HG02938 (cell line): Measurements from ENCODE around the gene OR8J1.
"Not testable (repeated sequence)": the region's sequence is repeated elsewhere in the genome, so short reads cannot be mapped to it uniquely, and the experiment has no call there.

Source experiments
- ATAC-seq: cut with Tn5 transposase; IDR thresholded peaks from one replicate; pipeline ENCODE4 v1.9.1; 2021; ENCODE audit warnings: mild to moderate bottlenecking, moderate library complexity; ENCODE audit not compliant: unreplicated experiment

The OR8J1 gene

GRCh38 chr11:56353991-56354390, at the start of gene OR8J1:
TSS of gene OR8J1 (plus strand) at chr11:56354291. CDS start at chr11:56360247, 5,956 bp downstream.
- no peak for ATAC-seq

- no peak for ATAC-seq
Measured at GRCh38 chr11:56307836-56308235, 46.3 kb upstream of the OR8J1 start.

- no peak for ATAC-seq
Measured at GRCh38 chr11:56314844-56315243, 39.2 kb upstream of the OR8J1 start, which contains the start of gene OR8K3. TSS of gene OR8K3 (plus strand) at chr11:56315144. CDS start at chr11:56318307, 3,163 bp downstream.

- no peak for ATAC-seq
Measured at GRCh38 chr11:56331861-56332491, 22.1 kb upstream of the OR8J1 start.

- no peak for ATAC-seq
Measured at GRCh38 chr11:56333156-56333555, 20.9 kb upstream of the OR8J1 start.

GRCh38 chr11:56340289-56340688, 13.8 kb upstream of the OR8J1 start:
- no peak for ATAC-seq

- ATAC-seq, result no peak
Measured at GRCh38 chr11:56345739-56346138, 8.4 kb upstream of the OR8J1 start, which contains the start of gene OR8K1. TSS of gene OR8K1 (plus strand) at chr11:56346039. CDS start at chr11:56346039, 0 bp downstream.

GRCh38 chr11:56375324-56375723, 21.2 kb downstream of the OR8J1 start, which contains the start of gene OR8U1:
TSS of gene OR8U1 (plus strand) at chr11:56375624. CDS start at chr11:56375624, 0 bp downstream.
- ATAC-seq, result no peak

GRCh38 chr11:56380120-56380519, 26.0 kb downstream of the OR8J1 start:
- no peak for ATAC-seq

GRCh38 chr11:56394381-56394780, 40.3 kb downstream of the OR8J1 start:
- no peak for ATAC-seq

- ATAC-seq, result no peak
Measured at GRCh38 chr11:56396047-56396446, 42.0 kb downstream of the OR8J1 start.

GRCh38 chr11:56401858-56402461, 47.9 kb downstream of the OR8J1 start:
- not testable (repeated sequence) for ATAC-seq

GRCh38 chr11:56404393-56404792, 50.3 kb downstream of the OR8J1 start:
- no peak for ATAC-seq

GRCh38 chr11:56410801-56411200, 56.7 kb downstream of the OR8J1 start:
- no peak for ATAC-seq
